ENCODE data around the gene GLE1. TPM values are rescaled to one million over a fixed set of nuclear protein-coding genes. Genes with fewer than 3 reads are reported as not detected.

The GLE1 gene
- total and polyA plus RNA-seq, 8 donors, result 21.6 to 31.8 (median 28.9) TPM

DNA sequence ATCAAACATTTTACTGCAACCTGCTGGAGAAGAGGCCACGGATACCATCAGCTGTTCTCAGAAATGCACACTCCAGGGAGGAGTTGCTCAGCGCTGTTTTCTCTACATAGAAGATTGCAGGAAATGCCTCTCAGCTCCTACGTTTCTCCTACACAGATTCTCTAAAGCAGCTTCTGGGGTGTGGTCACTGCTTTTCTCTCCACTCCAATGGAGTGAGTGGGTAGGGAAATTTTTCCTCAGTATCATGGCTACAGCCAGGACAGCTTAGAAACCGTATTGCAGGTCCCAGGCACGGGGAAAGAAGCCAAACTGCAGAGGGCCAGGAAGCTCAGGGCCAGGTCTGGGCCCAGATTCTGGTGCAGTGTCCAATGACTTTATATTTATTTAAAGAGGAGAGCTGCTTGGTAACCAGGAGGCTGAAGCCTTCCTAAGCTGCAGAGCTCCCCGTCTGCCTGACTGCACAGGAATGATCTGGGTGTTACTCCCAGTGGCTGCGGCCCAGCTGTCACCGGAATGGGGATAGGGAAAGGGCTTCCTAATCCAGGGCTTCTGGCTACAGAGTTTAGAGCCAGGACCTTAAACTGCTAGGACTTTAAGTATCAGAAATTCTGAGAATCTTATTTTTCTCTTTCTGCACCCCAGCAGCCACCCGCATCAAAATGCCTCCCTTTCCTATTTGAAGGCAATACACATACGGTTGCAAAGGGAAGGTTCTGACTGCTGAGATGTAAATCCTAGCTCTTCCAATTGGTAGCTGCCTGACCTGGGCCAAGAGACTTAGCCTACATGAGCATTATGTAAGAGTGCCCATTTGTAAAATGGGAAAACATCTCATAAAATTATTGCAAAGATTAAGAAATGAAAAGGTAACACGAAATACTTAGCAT lies 46.5 kb downstream of the GLE1 start:
- DNase-seq, result no peak
- no peaks in the 10 kb centered on the region for H3K27me3 ChIP-seq
- H3K27ac ChIP-seq, result peak overlapping the region; percentile 94 to 97
- no peak for ATAC-seq
- no peaks in the 10 kb centered on the region for H3K36me3 ChIP-seq
- no peak for TF ChIP-seq CTCF (IDR thresholded peaks at IDR 0.05)
- intact Hi-C loops (cut with DNase I), result no loop called here
- H3K9me3 ChIP-seq, result no peaks in the 10 kb centered on the region
- peak overlapping the region; percentile 86 to 97 for H3K4me3 ChIP-seq
- H3K4me1 ChIP-seq, result peaks cover 16 to 54% of the 10 kb centered on the region in 2 donors

DNA sequence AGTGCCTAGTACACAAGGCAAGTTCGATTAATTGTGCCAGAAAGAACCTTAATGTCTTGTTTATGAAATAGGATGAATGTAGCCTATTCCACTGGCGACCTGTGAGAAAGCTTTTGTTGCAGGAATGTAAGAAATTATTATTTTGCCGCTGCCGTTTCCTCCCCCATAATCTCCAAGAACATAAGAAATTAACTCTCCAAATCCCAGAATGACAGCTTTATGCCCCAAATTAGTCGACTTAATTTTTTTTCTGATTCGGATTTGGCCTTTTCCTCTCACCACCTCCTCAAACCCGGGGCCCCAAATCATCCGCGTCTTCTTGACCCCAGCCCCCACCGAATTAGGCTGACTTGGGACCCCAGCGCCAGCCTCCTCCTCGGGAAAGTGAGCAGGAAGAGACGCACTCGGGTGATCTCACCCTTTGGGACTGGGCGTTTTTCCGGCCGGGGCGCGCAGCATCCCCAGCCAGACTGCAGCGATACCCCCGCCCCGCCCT lies 47.2 kb downstream of the GLE1 start:
- Histone ChIP-seq H3K36me3 (no peaks in the 10 kb centered on the region), H3K27me3 (no peaks in the 10 kb centered on the region), H3K27ac (peak overlapping the region; percentile 94 to 97), H3K4me3 (peak overlapping the region; percentile 86 to 97), H3K9me3 (no peaks in the 10 kb centered on the region), H3K4me1 (peaks cover 22 to 61% of the 10 kb centered on the region in 2 donors)
- no peak for TF ChIP-seq CTCF (IDR thresholded peaks at IDR 0.05)
- ATAC-seq (no peak), DNase-seq (no peak)
- intact Hi-C loops (cut with DNase I), result no loop called here

DNA sequence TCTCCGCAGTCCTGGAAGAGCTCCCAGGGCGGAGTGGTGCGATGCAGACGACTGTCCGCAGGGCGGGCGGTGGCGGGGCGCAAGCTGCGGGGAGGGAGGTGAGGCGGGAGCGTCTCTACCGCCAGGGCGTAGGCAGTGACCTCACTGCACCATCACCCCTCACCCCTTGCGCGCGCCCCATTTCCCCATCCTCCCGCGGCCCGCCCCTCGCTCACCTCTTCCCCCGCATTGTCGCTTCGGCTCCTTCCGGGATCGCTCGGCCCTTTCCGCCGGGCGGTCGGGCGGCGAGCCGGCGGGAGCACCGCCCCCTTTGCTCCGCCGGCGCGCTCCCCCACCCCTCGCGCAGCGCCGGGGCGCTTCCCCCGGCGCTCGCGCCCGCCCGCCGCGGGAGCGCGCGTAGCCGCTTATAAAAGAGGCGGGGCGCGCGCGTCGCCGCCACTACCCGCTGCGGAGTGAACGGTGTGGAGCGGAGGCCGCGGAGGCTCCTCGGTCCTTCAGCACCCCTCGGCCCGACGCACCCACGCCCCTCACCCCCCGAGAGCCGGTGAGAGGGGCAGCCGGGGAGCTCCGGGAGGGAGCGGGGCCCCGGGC lies 47.7 kb downstream of the GLE1 start, which contains the start of gene SPTAN1:
Gene SPTAN1, plus strand, starts transcription at position 435 of the 591 bp plus-strand sequence. CDS start 14,154 bp downstream, outside the sequence.
- Histone ChIP-seq H3K36me3 (no peaks in the 10 kb centered on the region), H3K9me3 (no peaks in the 10 kb centered on the region), H3K4me3 (peak within 1 kb of the TSS; percentile 86 to 97), H3K27me3 (no peaks in the 10 kb centered on the region), H3K4me1 (peaks cover 27 to 66% of the 10 kb centered on the region in 2 donors), H3K27ac (peak within 1 kb of the TSS; percentile 94 to 97)
- DNase-seq (peak; percentile 92 to 97 (median 94)), ATAC-seq (peak; percentile 91)
- peak in 1 of 2 donors; percentile 40 for TF ChIP-seq CTCF (IDR thresholded peaks at IDR 0.05)
- intact Hi-C loops (cut with DNase I), result no loop called here

DNA sequence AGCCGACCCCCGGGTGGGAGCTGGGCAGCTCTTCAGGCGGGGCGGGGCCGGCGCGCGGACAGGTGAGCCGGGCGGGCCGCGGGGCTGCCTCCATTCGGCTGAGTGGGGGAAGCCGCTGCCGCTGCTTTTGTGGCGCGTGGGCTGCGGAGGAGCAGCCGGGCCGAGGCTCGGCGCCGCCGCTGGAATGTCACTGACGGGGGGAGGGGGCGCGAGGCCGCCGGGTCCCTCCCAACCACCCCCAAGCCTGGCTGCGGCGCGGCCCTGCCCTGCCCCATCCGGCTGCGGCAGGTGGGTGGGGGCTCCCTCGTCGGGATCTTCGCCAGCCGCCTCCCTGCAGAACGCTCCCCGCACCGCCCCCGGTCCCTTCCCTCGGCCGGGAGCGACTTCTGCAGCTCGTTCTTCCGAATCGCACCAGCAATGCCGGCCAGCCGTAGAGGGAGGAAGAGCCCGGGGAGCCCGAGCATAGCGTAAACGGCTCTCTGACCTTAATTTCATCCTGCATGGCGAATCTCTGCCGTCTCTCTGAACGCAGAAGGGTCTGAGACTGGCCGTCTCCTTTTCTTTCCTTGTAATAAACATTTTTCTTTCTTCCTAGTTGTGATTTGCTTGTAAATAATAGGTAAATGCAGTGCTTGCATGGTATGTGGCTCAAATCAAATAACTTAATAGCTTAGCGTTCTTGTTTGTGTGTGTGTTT lies 48.4 kb downstream of the GLE1 start:
- H3K4me1 ChIP-seq, result peaks cover 31 to 70% of the 10 kb centered on the region in 2 donors
- peak overlapping the region; percentile 94 to 97 for H3K27ac ChIP-seq
- H3K36me3 ChIP-seq, result no peaks in the 10 kb centered on the region
- TF ChIP-seq CTCF (IDR thresholded peaks at IDR 0.05), result no peak
- H3K4me3 ChIP-seq, result peak overlapping the region; percentile 86 to 97
- no peaks in the 10 kb centered on the region for H3K9me3 ChIP-seq
- peak; percentile 44 for ATAC-seq
- peak; percentile 56 to 90 (median 64) for DNase-seq
- no peaks in the 10 kb centered on the region for H3K27me3 ChIP-seq
- intact Hi-C loops (cut with DNase I), result no loop called here
